Measurements from ENCODE around the gene KRTAP3-3. TPM values are rescaled to one million over a fixed set of nuclear protein-coding genes. Genes with fewer than 3 reads are reported as not detected.

Gene KRTAP3-3
- total RNA-seq, 1 donor from 2014 or later = not detected

DNA sequence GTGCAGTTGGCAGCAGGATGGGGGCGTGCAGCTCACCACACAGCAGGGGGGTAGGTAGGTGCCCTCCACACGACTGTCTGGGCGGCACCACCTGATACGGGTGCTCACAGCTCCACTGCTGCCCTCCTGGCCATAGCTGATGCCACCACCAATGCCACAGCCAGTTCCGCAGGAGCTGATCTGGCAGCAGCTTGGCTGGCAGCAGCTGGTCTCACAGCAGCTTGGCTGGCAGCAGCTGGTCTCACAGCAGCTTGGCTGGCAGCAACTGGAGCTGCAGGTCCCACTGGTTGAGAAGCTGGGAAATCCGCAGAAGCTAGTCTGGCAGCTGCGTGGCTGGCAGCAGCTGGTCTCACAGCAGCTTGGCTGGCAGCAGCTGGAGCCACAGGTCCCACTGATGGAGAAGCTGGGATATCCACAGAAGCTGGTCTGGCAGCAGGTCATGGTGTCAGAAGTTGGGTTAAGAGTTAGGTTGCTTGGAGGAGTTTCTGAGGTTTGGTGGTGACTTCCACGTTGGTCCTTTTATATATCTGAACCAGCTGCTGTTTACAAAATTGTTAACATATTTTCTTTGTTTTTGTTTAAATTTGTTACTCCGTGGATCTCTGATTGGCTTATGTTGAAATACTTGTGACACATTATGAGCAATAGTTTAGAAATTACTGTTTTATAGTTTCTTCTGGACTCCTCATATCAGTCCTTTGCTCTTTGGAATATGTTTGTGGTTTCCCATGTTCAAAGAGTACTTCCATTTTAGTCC, 32.9 kb upstream of the KRTAP3-3 start, which contains the start of gene KRTAP1-5:
KRTAP1-5 (minus strand) TSS at position 494 of the 757 bp plus-strand sequence; CDS start at position 441, 53 bp downstream.
- TF ChIP-seq, protein P1, sequence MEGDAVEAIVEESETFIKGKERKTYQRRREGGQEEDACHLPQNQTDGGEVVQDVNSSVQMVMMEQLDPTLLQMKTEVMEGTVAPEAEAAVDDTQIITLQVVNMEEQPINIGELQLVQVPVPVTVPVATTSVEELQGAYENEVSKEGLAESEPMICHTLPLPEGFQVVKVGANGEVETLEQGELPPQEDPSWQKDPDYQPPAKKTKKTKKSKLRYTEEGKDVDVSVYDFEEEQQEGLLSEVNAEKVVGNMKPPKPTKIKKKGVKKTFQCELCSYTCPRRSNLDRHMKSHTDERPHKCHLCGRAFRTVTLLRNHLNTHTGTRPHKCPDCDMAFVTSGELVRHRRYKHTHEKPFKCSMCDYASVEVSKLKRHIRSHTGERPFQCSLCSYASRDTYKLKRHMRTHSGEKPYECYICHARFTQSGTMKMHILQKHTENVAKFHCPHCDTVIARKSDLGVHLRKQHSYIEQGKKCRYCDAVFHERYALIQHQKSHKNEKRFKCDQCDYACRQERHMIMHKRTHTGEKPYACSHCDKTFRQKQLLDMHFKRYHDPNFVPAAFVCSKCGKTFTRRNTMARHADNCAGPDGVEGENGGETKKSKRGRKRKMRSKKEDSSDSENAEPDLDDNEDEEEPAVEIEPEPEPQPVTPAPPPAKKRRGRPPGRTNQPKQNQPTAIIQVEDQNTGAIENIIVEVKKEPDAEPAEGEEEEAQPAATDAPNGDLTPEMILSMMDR (conservative IDR thresholded peaks at IDR 0.05) = no peak
- H3K4me1 Mint-ChIP-seq (ENCODE audit: unreplicated experiment) = no peaks in the 10 kb centered on the region
- H3K9me3 Mint-ChIP-seq = no peaks in the 10 kb centered on the region
- H3K36me3 Mint-ChIP-seq = peaks cover 3% of the 10 kb centered on the region
- no peak within 1 kb of the TSS for H3K27ac Mint-ChIP-seq
- no peak within 1 kb of the TSS for H3K4me3 Mint-ChIP-seq
- no peaks in the 10 kb centered on the region for H3K27me3 Mint-ChIP-seq
- no peak for DNase-seq (ENCODE audit: extremely low spot score, unreplicated experiment)

DNA sequence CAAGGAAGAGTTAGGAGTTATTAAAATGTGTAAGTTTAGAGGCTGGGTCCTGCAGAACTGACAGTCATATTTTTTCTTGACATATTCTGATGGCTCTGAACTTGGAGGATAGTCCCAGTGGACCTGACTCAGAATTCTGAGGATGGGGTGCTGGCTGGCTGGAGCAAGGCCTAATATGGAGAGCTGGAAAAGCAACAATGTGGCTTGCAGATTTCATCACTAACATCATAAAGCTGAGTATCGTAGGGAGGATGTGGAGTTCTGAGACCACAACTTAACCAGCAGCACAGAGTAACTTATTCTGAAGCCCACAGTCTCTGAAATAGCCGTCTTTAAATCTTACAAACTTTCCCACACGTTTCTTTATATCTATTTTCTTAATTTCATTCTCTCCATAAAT, 30.7 kb upstream of the KRTAP3-3 start:
- Mint-ChIP-seq H3K27me3 (no peaks in the 10 kb centered on the region), H3K4me1 (ENCODE audit: unreplicated experiment) (no peaks in the 10 kb centered on the region), H3K27ac (no peak overlapping the region), H3K9me3 (no peaks in the 10 kb centered on the region), H3K4me3 (no peak overlapping the region), H3K36me3 (peaks cover 3% of the 10 kb centered on the region)
- no peak for DNase-seq (ENCODE audit: extremely low spot score, unreplicated experiment)
- TF ChIP-seq, protein P1 (conservative IDR thresholded peaks at IDR 0.05) = no peak

DNA sequence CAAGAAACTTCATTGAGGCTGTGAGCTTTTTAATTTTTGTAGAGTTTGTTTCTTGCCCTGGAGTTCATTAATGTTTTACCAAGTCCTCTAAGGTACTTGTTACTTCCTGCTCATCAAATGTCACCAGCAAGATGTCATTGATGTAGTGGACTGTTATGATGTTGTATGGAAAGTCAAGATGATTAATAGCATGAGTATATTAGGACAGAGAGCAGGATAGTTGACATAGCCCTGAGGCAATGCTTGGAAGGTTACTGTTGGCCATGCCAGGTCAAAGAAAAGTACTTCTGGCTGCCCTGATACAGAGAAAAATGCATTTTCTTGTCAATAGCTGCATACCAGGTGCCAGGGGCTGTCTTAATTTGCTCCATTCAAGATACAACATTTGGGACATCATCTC, 26.4 kb upstream of the KRTAP3-3 start:
- Mint-ChIP-seq H3K4me1 (ENCODE audit: unreplicated experiment) (no peaks in the 10 kb centered on the region), H3K27me3 (no peaks in the 10 kb centered on the region), H3K36me3 (peaks cover 3% of the 10 kb centered on the region), H3K4me3 (no peak overlapping the region), H3K27ac (no peak overlapping the region), H3K9me3 (no peaks in the 10 kb centered on the region)
- DNase-seq (ENCODE audit: extremely low spot score, unreplicated experiment) = no peak
- TF ChIP-seq, protein P1 (conservative IDR thresholded peaks at IDR 0.05) = no peak

DNA sequence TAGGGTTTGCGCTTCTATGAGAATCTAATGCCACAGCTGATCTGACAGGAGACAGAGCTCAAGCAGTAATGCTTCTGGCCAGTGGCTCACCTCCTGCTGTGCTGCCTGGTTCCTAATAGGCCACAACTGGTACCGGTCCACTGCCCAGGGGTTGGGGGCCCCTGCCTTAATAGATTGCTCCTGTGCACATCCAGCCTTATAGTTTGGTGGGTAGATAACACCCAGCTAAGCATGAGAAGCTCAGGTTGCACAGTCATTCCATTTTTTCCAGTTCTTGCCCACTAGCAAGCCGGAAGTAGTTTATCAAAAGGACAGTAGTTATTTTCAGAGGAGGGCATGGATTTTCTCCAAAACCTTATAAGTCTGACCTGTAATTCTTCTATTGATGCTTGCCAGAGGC, 25.5 kb upstream of the KRTAP3-3 start:
- H3K36me3 Mint-ChIP-seq = peaks cover 3% of the 10 kb centered on the region
- H3K9me3 Mint-ChIP-seq = no peaks in the 10 kb centered on the region
- no peak for DNase-seq (ENCODE audit: extremely low spot score, unreplicated experiment)
- no peaks in the 10 kb centered on the region for H3K4me1 Mint-ChIP-seq (ENCODE audit: unreplicated experiment)
- TF ChIP-seq, protein P1 (conservative IDR thresholded peaks at IDR 0.05) = no peak
- no peak overlapping the region for H3K27ac Mint-ChIP-seq
- no peaks in the 10 kb centered on the region for H3K27me3 Mint-ChIP-seq
- H3K4me3 Mint-ChIP-seq = no peak overlapping the region

DNA sequence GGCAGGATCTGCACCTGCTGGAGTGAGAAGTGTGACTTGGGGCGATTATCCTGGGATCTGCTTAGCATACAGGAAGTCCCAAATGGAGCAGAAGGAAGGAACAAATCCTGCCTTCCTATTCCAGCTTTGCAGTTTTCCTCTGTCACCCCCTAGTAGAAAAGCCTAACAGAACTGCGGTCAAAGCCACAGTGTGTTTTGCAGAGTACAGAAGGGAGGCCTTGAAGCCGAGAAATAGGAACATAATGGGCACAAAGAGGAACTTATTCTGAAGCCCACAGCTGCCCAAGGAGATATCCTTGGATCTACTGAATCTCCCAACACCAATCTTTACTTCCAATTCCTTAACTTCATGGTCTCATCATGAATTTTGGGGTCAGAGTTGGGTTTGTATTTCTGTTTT, 24.6 kb upstream of the KRTAP3-3 start:
- H3K27ac Mint-ChIP-seq = no peak overlapping the region
- DNase-seq (ENCODE audit: extremely low spot score, unreplicated experiment) = no peak
- TF ChIP-seq, protein P1 (conservative IDR thresholded peaks at IDR 0.05) = no peak
- H3K4me1 Mint-ChIP-seq (ENCODE audit: unreplicated experiment) = no peaks in the 10 kb centered on the region
- no peaks in the 10 kb centered on the region for H3K27me3 Mint-ChIP-seq
- H3K36me3 Mint-ChIP-seq = peaks cover 3% of the 10 kb centered on the region
- no peaks in the 10 kb centered on the region for H3K9me3 Mint-ChIP-seq
- H3K4me3 Mint-ChIP-seq = no peak overlapping the region

All from type B pancreatic cell (in vitro differentiated cells).